Activated CD4-positive, alpha-beta T cell treated with anti-CD3 and anti-CD28 coated beads, Interleukin-2, amount 50 U/mL, for 4 hours (primary cell): ENCODE measurements around the gene CUEDC1.

Source experiments
- DNase-seq, 2 experiments: peaks; one replicate each; pipeline ENCODE4 v3.0.0-alpha.2; 2020

The CUEDC1 gene

DNA sequence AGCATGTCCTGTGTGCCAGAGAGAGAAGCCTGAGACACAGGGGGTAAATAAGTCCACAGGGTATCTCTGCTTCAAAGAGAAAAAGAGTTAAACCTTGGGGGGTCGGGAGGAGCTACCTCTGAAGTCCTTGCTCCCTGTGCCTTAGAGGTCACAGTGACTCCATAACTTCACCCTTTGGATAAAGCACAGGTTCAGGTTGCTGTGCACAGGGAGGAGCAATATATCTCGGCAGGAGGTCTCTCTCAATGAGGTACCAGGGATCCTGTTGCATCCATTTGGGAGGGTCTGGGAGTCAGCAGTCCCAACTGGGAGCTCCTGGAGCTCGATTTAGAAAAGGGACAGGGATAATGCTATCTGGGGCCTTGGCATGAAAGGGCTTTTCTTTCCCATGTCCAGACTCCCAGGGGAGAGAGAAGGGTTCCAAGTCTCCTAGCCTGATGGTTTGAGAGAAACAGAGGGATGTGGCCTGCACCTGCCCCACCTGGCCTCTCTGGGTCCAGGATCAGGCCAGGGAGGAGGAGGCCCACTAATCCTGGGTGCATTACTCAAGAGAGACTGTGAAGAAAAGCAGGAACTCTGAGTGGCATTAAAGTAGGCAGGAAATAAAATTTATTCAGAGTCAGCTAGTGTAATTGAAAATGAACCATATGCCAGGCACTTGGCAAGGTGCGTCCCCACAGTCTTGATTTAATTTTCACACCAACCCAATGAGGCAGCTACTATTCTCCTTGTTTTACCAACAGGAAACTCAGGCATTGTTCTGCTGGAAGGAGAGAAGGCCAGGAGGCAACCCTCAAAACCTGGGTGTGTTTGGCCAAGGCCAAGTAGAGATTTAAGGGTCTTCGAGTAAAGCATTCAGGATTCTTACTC lies 40.7 kb downstream of the CUEDC1 start:
- no peak for DNase-seq

DNA sequence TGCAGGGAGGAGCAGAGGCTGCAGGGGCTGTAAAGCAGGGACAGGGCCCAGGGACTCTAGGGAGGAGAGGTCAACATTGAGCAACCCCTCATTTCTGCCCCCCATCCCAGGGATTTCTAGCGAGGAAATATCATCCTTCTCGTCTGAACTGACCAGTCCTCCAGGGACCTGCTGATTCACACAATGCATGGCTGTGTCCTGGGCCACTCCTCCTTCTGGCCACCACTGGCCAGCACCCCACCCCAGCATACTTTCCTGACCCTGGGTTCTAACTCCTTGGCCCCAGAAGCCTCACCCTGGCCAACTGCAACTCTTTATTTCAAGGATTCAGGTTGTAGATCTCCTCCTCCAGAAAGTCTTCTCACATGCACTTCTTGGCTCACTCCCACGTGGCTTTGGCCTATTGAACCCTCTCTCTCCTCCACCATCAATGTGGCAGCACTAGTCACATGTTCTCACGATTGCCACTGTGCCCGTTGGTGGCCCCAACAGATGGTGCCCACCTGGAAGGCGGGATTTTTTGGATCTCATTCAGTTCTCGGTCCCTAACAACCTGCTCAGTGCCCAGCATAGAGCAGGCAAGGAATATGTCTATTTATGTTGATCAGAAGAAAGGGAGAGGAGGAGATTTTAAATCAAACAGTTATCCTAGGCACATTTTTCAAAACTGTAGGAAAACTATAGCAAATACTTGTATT lies 41.5 kb downstream of the CUEDC1 start:
- no peak for DNase-seq

DNA sequence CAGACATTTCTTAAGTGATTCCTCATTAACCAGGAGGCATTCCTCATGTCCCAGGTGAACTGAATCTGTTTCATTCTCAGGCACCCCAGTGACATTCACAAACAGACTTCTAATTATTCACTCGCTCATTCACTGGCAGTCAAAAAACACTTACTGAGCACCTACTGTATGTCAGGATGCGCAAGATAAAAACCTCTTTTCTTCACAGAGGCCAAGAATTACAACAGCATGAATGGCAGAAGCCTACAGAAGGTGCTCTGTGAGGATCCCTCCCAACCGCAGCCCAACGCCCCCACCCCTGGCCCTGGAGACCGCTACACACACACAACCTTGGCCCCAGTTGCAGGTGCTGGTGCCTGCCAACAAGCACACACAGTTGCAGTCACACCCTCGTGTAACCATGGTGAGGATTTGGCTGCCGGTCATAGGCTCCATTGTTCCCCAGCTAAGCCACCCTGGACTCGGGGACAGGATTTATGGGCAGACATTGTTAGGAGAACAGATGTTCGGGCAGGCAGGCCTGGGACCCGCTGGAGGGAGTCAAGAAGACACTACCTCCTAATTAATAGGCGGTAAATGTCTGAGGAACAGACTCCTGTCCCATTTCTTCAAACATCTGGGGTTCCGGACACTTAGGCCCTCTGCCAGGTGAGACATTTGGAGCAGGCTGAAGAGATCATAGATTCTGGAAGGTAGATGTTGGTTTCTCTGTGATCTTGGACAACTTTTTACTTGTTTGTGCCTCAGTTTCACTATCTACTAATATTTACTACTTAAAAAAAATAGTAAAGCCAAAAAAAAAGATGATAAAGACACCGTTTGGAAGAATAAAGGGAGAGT lies 43.2 kb downstream of the CUEDC1 start:
- no peak for DNase-seq

DNA sequence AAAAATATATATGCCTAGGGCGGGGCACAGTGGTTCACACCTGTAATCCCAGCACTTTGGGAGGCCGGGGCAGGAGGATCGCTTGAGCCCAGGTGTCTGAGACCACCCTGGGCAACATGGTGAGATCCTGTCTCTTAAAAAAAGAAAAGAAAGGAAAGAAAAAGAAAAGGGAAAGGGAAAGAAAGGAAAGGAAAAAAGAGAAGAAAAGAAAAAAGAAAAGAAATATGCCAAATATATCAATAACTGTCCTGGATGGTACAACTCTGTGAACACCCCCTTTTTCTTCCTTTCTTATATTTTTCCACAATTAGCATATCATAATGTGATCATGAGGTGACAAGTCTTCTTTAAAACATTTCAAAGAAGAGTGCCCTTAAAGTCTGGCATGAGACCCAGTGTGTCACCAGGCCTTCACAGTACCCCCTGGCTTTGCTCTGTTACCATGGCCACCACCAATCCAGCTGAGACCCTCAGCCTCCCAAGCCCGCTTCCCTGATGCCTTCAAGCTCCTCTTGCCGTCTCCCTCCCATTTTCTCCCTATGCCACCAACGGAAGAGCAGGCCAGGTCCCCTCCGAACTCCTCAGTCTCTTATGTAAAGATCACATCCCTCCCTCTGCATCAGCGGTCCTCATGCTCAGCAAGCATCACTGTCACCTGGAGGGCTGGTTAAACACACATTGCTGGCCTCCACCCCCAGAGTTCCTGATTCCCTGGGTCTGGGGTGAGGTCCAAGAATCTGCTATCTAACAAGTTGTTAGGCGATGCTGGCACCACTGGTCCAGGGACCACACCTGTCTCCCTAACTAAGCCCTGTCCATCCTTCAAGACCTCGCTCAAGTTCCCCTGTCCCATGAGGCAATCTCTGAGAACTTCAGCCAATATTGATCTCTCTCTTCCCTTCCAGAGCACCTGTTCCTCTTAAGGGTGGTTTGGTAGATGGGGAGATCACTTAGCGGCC lies 44.5 kb downstream of the CUEDC1 start:
- no peak for DNase-seq

DNA sequence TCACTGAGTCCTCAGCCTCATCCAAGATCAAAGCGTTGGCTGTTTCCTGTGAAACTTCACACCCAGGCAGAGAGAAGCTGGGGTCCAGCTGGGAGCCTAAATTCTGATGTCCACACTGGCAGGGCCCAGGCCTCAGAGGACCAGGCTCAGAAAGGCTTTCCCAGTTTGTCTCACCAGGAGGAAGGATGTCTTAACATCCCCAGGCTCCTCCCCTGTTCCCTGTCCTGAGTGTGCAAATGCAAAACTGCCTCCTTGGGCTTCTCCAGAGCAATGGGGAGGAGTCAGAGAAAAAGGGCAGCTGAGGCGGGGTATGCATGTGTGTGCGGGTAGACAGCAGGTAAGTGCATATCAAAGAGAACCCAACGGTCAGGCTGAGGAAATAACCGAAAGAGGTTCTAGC lies 45.7 kb downstream of the CUEDC1 start:
- DNase-seq: no peak

DNA sequence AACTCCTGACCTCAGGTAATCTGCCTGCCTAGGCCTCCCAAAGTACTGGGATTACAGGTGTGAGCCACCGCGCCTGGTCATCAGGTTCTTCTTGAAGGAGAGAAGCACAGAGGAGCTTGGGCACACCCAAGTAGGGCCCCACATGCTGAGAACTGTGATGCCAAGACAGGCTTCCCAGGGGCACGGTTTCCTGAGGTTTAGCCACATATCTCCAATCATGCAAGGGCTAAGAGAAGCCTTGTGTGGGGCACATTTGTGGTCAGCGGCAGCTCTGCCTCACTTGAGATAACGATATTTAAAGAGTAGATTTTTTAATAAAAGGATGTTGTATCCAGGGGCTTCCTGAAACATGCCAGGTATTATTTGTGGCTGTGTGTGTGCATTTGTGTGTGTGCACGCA lies 46.9 kb downstream of the CUEDC1 start:
- DNase-seq: no peak

DNA sequence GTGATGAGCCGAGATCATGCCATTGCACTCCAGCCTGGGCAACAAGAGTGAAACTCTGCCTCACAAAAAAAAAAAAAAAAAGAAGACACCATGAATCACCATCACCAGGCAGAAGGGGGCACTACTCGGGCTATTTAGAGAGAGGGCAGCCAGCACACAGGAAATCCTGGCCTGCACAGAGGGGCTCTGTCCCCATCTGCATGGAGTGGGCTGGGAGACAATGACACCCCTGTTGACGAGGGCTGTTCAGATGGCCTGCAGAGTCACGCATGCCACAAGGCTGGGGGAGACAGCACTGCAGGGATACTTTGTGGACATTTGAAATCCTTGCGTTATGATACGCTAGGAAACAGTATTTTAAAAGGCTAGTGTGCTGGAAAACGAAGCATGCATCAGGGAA lies 48.3 kb downstream of the CUEDC1 start:
- DNase-seq: no peak

DNA sequence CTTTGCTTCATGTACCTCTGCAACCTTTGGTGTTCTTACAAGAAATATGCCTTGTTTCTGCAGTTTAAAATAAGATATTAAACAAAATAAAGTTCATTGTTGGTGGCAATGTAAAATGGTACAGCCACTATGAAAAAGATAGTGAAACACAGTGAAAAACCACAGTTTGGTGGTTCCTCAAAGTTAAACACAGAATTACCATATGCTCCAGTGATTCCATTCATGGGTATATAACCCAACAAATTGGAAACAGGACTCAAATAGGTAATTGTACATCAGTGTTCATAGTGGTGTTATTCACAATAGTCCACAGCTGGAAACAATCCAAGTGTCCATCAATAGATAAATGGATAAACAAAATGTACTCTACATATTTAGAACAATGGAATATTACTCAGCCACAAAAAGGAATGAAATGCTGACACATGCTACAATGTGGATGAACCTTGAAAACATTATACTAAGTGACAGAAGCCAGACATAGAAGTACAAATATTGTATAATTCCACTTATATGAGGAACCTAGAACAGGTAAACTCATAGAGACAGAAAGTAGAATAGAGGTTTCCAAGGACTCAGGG lies 49.2 kb downstream of the CUEDC1 start:
- DNase-seq: no peak

DNA sequence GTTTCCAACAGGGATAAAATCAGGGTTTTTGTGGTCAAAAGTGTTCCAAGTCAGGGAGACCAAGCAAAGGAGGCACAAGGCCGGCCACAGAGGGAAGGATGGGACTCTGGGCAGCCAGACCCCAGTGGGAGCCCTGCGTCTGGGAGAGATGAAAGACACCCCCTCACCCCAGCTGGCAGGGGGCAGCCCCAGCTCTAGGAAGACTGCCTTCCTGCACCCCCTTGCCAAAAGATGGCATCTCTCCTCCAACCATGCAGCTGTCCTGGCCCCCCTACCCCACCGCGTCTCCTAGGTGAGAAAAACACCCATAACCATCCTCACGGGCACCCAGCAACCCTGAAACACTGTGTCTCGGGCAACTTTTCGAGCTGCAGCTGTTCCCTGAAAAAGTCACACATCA lies 51.3 kb downstream of the CUEDC1 start:
- DNase-seq: no peak

DNA sequence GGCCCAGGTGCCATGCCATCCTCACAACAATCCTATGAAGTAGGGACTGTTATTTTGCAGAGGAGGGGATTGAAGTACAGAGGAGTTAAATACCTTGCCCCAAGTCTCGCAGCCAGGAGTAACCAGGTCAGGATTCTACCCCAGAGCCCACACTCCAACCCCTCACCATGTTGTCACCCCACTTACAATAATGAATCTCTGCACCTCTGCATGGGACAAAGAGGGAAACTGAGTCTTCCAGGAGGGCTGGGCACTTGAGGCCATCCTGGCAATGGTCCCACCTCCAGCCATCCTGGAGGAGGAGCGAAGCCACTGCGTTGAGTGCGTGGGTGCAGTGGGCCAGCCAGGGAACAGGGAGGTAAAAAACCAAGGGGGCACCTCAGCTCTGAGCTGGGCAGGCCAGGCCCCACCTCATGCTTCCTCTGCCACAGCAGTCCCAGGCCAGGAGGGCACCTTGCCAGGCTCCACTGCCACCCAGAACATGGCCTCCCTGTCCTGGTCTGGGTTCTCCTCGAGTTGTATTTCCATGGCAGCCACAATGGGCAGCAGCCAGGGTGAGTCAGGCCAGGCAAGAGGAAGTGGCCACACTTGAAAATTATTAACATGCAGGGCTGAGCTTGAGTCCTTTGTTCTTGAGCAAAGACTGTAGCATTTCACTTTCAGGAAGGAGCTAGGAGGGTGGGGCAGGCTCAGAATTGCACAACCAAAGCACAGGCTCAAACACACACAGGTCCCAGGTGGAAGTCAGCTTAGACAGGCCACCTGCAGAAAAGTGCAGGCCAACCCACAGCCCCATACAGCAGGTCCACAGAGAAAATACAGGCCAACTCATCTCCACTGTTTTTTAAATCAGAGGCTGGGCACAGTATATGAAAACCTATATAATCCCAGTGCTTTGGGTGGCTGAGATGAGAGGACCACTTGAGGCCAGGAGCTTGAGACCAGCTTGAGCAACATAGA lies 52.1 kb downstream of the CUEDC1 start:
- DNase-seq: no peak

DNA sequence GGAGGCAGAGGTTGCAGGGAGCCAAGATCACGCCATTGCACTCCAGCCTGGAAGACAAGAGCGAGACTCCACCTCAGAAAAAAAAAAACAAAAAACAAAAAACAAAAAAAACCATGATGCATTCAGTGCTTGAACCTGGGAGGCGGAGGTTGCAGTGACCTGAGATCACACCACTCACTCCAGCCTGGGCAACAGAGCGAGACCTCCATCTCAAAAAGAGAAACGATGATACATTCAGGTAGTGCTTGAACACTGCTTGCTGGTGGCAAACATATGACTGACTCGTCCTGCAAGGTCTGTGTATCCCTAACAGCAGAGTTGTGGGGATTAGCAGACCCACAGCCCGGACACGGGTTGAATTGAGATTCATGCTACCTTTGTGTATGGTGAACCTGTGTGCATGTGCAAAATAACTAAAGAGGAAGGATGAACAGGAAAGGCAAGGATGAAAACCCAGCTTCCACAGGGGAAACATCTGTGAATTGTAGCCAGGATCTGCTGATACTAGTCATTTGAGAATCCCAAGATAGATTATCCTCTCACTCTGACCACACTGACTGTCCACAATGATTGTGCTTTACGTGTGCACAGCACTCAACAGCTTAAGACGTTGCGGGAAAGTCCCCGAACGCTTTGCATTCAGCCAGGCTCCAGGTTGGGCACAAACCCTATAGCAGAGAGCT lies 53.0 kb downstream of the CUEDC1 start:
- DNase-seq: no peak

DNA sequence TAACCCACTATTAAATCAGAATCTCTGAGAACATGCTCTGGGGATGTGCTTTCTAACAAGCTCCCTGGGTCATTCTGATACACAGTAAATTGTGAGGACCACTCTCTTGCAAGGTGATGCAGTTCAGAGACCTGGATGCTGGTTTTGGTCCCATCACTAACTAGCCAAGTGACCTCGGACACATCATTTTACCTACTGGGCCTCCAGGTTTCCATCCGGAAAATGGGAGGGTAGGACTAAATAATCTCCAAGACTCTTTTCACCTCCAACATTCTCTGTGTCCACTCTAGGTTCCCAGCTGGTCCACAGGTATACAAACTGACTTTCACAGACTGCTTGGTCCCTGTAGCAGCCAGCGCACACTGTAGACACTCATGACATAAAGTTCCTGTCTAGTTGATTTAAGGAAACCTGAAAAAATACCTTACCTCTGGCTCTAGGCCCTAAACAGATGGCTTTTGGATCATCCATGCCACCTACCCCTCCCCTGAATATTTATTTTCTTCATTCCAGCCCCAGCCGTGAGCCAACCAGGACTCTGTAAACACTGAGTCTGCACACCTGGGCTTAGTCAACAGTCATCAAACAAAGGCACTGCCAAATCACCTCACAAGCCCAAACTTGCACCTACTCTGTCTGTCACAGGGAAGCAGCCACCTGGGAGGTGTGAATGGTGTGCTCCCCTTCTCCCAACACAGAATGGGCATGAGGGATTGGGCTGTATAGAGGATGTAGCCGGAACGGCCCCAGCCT lies 54.0 kb downstream of the CUEDC1 start:
- no peak for DNase-seq

DNA sequence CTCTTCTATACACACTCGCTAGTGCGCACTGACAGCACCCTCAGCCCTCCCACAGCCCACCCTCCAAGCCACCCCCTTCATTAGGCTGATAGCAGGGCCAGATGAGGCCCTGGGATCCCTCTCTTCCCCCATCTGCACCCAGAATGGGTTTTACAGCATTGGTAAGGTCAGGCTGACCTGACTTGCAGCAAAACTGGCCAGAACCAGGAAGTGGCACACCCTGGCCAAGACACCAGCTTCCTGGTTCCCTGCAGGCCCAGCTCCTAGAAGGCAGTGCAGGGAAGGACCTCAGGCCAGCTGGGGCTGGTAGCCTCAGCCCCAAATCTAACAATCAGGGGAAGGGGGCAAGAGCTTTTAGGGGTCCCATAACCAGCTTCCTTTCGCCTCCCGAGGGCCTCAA lies 55.4 kb downstream of the CUEDC1 start:
- DNase-seq: no peak

DNA sequence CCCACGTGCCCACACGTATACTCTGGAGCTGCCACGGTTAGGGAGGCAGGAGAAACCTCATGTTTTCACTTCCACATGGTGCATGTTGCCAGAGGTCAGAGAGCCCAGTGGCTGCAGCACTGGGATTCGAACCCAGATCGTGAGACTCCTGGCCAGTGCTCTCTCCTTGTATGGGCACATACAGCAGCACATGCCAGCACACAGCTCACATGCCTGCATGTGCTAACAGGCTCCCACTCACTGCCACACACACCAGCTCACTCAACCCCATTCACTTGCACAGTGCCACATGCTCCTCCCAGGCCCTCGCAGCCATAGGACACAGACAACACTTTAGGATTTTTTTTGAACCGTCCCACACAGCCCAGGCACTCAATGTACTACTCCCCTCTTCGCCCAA lies 55.8 kb downstream of the CUEDC1 start:
- DNase-seq: no peak

DNA sequence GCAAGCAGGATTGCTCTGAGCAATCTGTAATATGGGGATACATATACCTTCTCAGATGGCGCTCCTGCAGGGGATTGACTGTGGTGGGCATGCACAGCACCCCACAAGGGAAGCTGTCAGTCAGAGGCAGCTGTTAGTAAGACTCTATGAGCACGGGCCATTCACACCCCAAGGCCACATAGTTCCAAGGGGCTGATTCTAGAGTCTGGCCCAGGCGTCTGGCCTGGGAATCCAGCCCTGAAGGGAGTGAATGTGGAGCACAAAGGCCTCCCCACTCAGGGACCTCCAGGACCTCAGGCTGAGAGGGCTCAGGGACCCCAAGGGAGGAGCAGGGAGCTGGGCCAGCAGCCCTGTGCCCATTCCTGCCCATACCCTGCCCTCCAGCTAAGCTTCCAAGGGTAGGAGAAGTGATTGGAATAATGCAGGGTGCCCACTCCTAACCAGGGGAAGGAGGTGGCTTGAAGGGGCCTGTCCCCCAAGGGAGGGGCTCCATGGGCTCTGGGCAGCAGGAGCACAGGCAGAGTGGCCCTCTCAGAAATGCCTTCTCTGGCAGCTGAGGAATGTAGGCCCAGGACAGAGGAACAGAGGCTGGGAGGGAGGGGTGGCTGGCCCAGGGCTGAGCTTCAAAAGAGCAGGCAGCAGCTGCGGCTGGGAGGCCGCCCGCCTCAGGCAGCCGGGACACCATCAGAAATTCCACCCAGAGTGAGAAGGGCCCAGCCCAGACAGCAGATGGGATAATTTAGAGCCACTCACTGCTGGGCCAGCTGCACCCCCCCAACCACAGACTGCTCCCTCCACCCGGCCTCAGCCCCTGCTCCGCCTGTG lies 56.5 kb downstream of the CUEDC1 start:
- DNase-seq: no peak

DNA sequence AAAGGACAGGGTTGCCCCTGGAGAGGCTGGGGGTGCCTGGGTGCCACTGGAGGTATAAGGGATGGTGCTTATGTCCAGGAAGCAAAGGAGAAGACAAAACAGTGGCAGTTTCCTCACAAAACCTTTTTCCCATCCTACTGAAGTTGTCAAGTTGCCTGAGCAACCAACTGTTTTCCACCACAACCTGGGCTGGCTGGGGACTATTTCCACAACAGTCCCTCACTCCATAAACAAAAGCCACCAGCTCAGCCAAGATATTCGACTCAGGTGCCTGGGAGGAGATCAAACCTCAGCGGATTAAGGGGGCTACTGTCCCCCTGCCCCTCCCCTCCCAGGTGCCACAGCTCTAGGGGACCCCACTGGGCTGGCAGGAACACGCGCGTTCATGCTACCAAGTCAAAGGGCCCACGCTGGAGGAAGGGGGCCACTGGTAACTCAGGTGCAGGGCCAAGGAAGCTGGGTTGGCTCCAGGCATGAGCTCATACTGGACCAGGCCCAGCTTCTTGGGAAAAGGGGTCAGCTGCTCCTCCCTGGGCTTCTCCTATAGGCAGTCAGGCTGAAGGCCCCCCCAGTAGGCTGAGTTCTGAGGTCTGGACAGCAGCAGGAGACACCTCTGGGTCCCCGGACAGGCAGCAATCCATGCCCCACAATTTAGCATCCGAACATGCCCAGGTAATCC lies 59.7 kb downstream of the CUEDC1 start:
- no peak for DNase-seq

DNA sequence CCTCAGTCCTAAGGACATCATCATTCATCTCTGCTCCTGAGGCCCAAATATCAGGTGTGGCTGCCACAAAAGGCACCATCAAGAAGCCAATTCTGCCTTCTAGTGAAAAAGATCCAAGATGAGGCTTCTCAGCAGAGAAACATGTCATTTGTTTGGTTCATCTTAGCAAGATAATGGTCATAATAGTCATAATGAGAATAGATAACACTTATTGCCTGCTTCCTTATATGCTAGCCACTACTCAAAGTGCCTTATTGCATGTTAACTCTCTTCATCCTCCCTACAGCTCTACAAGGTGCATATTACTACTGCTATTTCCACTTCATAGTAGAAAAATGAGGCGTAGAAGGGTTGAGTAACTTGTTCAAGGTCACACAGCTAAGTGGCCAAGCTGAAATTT lies 60.4 kb downstream of the CUEDC1 start:
- DNase-seq: no peak
